Measurements from ENCODE around the gene MACROD2. TPM values are rescaled to one million over a fixed set of nuclear protein-coding genes. Genes with fewer than 3 reads are reported as not detected.

Gene MACROD2
- total and polyA plus RNA-seq, 4 donors: 13.0 to 67.1 (median 20.7) TPM

DNA sequence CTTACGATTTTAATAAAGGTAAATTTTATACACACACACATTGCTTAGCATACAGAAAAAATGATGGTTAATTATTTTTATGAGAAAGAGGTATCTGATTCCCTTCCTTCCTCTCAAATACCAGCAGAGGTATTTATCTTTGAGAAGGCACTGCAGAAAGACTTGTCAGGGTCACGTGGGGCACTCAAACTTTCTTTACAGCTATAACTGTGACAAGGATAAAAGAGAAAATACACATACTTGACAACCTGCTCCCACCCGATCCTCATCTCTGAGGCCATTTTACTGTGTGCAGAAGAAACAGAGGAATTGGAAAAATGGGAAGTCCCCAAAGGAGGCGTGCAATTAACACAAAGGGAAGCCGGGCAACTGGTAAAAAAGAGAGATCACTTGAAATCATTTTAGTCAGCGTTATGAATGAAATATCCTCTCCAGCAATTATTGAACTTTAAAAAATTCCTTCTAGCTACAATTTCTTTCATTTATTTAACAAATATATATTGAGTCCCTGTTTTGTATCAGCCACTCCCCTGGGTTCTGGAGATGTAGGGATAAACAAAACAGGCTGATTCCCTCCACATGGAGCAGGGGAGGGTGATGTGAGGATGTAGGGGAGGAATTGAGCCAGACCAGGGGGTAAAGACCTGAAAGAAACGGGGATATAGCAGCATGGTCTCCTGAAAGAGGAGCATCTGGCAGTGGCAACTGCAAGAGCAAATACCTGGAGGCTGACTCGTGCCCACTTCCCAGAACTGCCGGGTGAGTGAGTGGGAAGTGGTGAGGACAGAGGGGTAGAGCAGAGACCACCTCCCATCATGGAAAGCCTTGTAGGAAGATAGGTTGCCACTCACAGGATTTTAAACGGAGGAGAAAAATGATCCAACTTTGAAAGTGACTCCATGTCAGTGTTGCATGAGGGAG, 2067.6 kb downstream of the MACROD2 start:
- TF ChIP-seq, protein P1, sequence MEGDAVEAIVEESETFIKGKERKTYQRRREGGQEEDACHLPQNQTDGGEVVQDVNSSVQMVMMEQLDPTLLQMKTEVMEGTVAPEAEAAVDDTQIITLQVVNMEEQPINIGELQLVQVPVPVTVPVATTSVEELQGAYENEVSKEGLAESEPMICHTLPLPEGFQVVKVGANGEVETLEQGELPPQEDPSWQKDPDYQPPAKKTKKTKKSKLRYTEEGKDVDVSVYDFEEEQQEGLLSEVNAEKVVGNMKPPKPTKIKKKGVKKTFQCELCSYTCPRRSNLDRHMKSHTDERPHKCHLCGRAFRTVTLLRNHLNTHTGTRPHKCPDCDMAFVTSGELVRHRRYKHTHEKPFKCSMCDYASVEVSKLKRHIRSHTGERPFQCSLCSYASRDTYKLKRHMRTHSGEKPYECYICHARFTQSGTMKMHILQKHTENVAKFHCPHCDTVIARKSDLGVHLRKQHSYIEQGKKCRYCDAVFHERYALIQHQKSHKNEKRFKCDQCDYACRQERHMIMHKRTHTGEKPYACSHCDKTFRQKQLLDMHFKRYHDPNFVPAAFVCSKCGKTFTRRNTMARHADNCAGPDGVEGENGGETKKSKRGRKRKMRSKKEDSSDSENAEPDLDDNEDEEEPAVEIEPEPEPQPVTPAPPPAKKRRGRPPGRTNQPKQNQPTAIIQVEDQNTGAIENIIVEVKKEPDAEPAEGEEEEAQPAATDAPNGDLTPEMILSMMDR (IDR thresholded peaks at IDR 0.05; ENCODE audit: control extremely low read depth, extremely low read depth): no peak
- Histone ChIP-seq H3K4me3 (no peak overlapping the region), H3K9me3 (ENCODE audit: control insufficient read depth in 4 of 4, insufficient read depth in 3 of 4, low read length in 3 of 4) (peaks cover 0 to 5% (median 0%) of the 10 kb centered on the region in 4 donors), H3K4me1 (ENCODE audit: control insufficient read depth in 5 of 5, insufficient read depth in 5 of 5, low read length in 5 of 5) (peaks cover 0 to 11% (median 7%) of the 10 kb centered on the region in 5 donors), H3K9ac (ENCODE audit: insufficient read depth in 1 of 2, low read length in 2 of 2) (no peak overlapping the region), H3K36me3 (ENCODE audit: control insufficient read depth in 4 of 4, insufficient read depth in 4 of 4, low read length in 4 of 4) (no peaks in the 10 kb centered on the region), H3K27ac (ENCODE audit: low read depth in 1 of 2, low read length in 1 of 2) (no peak overlapping the region), H3K27me3 (ENCODE audit: control insufficient read depth in 3 of 3, insufficient read depth in 3 of 3, low read length in 2 of 3) (no peaks in the 10 kb centered on the region)
- DNase-seq (no peak), ATAC-seq (ENCODE audit: insufficient read depth, low FRiP score) (no peak)
- WGBS, 2 donors: 54 to 58% methylated on average over 10 of the region's 10 CpGs

DNA sequence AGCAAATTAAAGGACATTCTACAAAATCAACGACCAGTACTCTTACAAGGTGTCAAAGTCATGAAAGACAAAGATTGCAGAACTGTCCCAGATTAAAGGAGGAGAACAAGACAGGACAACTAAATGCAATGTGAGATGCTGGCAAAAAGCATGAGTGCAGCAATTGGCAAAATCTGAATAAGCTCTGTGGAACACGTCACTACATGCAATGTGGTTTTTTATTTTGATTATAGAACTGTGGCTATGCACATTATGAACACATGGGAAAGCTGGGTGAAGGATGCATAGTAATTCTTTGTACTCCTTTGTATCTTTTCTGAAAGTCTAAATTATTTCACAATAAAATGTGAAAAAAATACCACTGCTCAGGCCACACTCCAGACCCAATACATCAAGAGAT, 2068.6 kb downstream of the MACROD2 start:
- Histone ChIP-seq H3K27me3 (ENCODE audit: control insufficient read depth in 3 of 3, insufficient read depth in 3 of 3, low read length in 2 of 3) (no peaks in the 10 kb centered on the region), H3K4me1 (ENCODE audit: control insufficient read depth in 5 of 5, insufficient read depth in 5 of 5, low read length in 5 of 5) (peaks cover 0 to 11% (median 7%) of the 10 kb centered on the region in 5 donors), H3K36me3 (ENCODE audit: control insufficient read depth in 4 of 4, insufficient read depth in 4 of 4, low read length in 4 of 4) (no peaks in the 10 kb centered on the region), H3K9ac (ENCODE audit: insufficient read depth in 1 of 2, low read length in 2 of 2) (no peak overlapping the region), H3K27ac (ENCODE audit: low read depth in 1 of 2, low read length in 1 of 2) (no peak overlapping the region), H3K9me3 (ENCODE audit: control insufficient read depth in 4 of 4, insufficient read depth in 3 of 4, low read length in 3 of 4) (peaks cover 0 to 5% (median 0%) of the 10 kb centered on the region in 4 donors), H3K4me3 (no peak overlapping the region)
- TF ChIP-seq, protein P1 (IDR thresholded peaks at IDR 0.05; ENCODE audit: control extremely low read depth, extremely low read depth): no peak
- 82 to 88% methylated on average over 2 of the region's 2 CpGs for WGBS, 2 donors
- ATAC-seq (ENCODE audit: insufficient read depth, low FRiP score) (no peak), DNase-seq (no peak)

DNA sequence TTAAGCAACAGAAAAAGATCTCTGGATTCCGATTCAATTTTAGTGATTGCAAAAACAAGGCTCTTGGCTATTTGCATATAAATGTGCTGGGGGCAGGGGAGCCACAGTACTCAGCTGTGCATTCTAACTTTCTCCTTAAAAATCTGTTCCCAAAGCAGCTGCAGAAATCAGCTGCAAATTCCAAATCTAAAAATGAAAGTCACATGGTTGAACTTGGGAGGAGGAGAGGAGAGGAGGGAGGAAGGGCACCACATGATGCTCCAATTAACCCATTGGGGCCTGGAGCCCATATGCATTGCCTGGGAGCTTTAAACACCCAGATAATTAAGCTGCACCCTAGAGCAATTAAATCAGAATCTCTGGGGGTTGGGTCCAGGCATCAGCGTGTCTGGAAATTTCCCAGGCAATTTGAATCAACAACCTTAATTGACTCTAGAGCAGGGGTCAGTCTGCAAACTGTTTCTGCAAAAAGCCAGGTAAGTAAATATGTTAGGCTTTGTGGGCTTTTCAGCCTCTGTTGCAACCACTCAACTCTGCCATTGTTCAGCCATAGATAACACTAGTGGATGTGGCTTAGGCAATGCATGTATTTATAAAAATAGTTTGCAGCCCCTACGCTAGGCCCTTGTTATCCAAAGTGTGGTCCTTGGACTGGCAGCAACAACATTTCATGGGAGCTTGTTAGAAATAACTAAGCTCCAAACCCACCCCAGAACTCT, 2069.8 kb downstream of the MACROD2 start:
- Histone ChIP-seq H3K36me3 (ENCODE audit: control insufficient read depth in 4 of 4, insufficient read depth in 4 of 4, low read length in 4 of 4) (no peaks in the 10 kb centered on the region), H3K9ac (ENCODE audit: insufficient read depth in 1 of 2, low read length in 2 of 2) (no peak overlapping the region), H3K27ac (ENCODE audit: low read depth in 1 of 2, low read length in 1 of 2) (no peak overlapping the region), H3K27me3 (ENCODE audit: control insufficient read depth in 3 of 3, insufficient read depth in 3 of 3, low read length in 2 of 3) (no peaks in the 10 kb centered on the region), H3K4me3 (no peak overlapping the region), H3K4me1 (ENCODE audit: control insufficient read depth in 5 of 5, insufficient read depth in 5 of 5, low read length in 5 of 5) (peaks cover 0 to 11% (median 7%) of the 10 kb centered on the region in 5 donors), H3K9me3 (ENCODE audit: control insufficient read depth in 4 of 4, insufficient read depth in 3 of 4, low read length in 3 of 4) (peaks cover 0 to 5% (median 1%) of the 10 kb centered on the region in 4 donors)
- peak in 2 of 3 donors; percentile 27 to 41 for DNase-seq
- TF ChIP-seq, protein P1 (IDR thresholded peaks at IDR 0.05; ENCODE audit: control extremely low read depth, extremely low read depth): no peak
- 74 to 86% methylated on average over 3 of the region's 3 CpGs for WGBS, 2 donors
- ATAC-seq (ENCODE audit: insufficient read depth, low FRiP score): no peak

Data from lung (tissue), 12 donors.